ENCODE results near the gene MYL6B.
"Not testable (repeated sequence)": the region's sequence is repeated elsewhere in the genome, so short reads cannot be mapped to it uniquely, and the experiment has no call there.

The MYL6B gene

GRCh38 chr12:56178347-56178746, 26.0 kb downstream of the MYL6B start:
- no peak for DNase-seq

DNA sequence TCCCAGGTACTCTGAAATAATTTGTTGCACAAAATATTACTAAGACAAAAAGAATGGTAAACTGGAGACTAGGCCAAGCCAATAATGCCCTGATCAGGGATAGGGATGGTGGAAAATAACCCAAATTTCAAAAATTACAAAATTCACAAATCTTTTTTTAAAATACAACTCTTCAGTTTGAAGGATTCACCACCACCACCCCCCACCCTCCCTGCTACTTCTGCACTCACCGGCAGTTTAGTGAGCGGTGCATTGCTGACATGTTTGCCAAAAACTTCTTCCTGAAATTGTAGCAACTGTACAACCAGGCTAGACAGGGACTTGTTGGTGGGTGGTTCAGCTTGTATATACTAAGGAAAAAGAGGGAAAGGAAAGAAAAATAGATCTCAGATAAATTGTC, 34.6 kb downstream of the MYL6B start:
- DNase-seq, result no peak

DNA sequence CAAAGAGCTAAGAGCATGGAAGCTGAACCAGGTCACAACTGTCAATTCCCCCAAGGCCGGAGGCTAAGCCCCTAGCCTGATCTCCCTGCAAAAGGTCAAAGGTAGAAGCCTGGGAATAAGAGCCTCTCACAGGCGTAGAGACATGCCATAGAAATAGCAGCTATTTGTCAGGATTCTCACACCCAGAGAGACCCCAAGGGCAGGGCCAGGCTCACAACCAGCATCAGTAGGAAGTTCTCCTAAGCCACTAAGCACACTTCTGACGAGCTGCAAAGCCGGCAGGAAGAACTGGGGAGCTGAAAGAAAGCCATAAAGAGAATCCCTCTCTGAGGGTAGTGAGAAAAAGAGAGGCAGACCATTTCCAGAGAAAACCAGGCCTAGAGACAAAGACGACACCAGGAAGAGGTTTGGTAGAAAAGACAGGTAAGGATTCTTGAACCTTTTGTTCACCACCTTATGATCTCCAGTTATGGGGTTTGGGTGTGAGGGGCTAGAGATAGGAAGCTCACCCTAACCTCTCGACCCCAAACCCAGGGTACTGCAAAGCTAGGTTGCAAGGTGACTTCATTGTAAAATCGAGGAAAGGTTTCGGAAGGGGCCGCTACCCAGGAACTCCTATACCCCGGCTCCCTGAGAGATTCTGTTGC, 35.9 kb downstream of the MYL6B start:
- DNase-seq, result no peak

DNA sequence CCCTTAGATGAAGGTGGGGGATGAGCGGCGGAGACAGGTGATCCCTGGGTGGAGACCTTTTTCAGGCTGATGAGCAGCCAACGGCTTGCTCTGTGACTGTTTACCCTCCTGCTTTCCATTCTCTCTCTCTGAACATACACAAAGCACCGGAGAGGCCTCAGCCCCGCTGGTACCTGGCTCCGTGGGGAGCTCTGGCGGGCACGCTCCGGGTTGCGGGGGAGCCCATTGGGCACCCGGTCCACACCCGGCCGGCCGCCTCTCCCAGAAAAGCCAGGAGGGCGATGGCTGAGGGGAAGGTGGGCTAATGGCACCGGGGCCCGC, 36.4 kb downstream of the MYL6B start:
- no peak for DNase-seq

DNA sequence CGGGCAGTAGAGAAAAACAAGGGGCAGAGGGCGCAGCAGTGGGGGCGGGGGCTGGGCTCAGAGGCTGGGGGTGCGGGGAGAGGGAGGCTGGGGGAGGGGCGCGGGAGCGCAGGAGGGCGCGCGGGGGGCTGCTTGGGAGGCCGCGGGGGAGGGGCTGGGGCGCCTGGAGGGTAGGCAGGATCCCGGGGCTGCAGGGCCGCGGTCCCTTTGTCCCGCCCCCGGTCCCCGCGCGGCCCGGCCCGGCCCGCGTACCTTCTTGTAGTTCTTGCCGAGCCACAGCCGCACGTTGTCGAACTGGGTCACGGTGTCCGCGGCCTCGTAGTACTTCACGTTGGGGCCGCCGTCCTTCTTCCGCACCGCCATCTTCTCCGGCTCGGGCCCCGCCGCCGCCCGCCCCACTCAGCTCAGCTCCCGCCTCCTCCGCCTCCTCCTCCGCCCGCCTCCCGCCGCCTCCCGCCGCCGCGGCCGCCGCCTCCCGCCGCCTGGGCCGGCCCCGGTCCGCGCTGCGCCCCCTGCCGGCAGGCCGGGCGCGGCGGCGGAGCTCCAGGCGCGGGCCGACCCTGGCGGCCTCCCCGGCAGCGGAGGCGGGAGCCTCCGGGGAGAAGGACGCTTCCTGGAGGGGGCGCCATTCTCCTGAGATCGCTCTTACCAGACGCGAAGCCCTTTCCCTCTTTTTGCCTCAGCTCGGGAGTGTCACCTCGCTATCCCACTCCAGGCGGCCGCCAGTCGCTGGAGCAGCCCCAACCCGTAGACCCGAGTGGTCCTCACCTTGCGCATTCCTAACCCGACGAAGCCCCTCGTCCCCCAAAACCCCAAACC, 36.9 kb downstream of the MYL6B start, which contains the start of gene SMARCC2:
SMARCC2 (minus strand) TSS at position 385 of the 819 bp plus-strand sequence; CDS start at position 363, 22 bp downstream.
- DNase-seq, result peak; percentile 67

- peak; percentile 73 for DNase-seq
These were observed 37.7 kb downstream of the MYL6B start for GRCh38 chr12:56189918-56190694.

DNA sequence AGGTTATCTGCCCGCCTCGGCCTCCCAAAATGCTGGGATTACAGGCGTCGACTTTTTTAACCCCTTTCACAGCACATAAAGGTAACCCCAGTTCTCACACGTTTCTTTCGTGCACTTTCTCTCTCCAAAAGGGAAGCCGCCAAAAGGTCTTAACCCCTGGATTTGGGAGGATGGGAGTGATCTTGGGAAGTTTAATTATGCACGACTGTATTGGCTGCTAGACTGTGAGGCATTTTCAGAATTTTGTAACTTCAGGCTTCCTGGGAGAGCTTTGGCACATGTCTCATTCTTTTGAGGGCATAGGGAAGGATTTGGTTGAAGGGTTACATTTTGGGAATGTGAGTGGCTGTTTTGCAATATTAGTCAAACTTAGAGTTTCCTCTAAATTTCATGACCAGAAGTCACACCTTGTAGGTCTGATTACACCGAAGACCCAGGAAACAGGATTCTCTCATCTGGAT, 38.3 kb downstream of the MYL6B start:
- DNase-seq, result no peak

GRCh38 chr12:56192582-56192981, 40.2 kb downstream of the MYL6B start:
- no peak for DNase-seq

DNA sequence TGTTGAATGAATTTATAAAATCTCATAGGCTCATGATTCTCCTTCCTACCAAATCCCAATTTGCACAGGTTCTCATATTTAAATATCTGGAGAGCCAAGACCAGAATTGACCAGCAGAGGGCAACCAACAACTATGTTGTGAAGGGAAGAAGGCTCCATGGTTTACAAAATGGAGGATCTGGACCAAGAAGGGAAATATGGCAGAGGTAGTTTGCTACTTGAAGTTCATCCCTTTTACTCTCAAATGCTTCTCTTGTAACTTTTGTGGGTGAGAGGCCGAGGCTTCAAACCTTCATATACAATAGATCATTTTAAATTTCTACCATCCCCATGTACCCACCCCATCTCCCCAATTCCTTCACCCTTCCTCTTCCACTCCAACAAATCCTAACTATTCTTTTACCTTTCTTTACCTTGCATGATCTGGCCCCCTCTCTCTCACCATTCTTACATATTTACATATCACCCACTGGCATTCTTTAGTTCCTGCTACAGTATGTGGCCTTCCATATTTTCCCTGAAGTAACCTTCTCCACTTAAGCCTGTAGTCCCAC, 40.7 kb downstream of the MYL6B start:
- DNase-seq, result peak; percentile 80

DNA sequence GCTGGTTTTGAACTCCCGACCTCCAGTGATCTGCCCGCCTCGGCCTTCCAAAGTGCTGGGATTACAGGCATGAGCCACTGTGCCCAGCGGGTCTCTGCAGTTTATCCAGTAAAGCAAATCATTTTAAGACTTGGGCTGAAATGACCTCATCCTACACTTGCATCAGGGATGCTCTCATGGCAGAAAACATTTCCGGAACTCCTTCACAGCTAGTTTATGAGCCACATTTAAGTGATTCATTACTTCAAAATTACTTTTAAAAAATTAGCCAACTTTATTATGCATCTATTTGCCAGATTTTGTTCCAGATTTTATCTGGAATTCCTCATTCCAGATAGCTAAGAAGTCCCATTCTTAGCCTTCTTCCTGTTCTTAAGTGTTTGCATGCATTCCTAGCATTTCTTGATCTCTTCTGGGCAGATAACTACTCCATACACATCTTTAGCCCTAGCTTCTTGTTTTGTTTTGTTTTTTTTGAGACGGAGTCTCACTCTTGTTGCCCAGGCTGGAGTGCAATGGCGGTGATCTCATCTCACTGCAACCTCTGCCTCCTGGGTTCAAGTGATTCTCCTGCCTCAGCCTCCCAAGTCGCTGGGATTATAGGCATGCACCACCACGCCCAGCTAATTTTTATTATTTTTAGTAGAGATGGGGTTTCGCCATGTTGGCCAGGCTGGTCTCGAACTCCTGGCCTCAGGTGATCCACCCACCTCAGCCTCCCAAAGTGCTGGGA, 44.6 kb downstream of the MYL6B start:
- not testable (repeated sequence) for DNase-seq

- no peak for DNase-seq
These were observed 45.7 kb downstream of the MYL6B start for GRCh38 chr12:56197921-56198635.

GRCh38 chr12:56198836-56199235, 46.4 kb downstream of the MYL6B start:
- DNase-seq, result no peak

DNA sequence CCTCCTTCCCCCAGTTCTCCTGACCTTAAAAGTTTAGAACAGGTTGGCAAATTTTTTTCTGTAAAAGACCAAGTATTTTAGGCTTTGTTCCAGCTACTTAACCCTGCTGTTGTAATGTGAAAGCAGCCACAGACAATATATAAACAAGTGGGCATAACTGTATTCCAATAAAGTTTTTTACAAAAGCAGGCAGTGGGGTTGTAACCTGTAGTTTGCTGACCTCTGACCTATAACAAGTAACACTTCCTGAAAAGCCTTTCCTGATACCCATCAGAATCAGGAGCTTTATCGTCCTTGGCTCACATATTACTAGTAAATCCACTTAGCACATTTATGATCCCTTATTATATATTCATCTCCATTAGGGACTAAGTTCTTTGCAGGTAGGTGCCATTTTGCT, 50.0 kb downstream of the MYL6B start:
- DNase-seq, result no peak

DNA sequence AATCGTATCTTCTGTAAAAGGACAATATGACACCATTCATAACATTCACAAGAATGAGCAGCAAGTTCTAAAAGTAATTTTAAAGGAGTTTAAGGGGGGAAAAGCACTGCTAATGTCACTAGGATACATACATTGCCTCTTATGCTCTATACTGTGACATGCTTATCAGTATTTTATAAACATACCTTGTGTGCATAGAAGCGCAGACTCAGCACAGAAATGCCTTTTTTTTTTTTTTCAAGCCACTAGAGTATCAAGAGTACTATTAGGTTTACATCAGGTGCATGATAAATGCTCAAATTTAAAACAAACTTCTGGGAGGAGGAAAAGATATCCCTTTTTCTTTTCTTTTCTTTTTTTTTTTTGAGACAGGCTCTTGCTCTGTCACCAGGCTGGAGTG, 50.5 kb downstream of the MYL6B start:
- DNase-seq, result no peak

DNA sequence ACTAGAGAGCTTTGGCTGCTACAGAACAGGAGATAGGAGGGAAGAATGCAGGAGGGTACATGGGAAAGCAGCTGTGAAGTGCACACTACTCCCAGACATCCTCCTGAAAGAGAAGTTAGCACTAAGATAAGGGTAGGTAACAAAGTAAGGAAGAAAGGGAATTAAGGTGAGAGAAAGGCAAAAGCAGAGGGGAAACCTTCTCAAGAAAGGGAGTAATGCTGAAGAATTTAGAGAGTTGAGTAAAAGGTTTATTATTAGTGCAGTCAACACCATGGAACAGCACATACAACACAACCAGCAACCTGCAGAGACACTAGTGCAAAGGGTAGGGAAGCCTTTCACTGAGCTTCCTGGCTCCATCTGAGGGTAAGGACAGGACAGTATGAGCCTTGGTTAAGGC, 51.9 kb downstream of the MYL6B start:
- DNase-seq, result no peak

DNA sequence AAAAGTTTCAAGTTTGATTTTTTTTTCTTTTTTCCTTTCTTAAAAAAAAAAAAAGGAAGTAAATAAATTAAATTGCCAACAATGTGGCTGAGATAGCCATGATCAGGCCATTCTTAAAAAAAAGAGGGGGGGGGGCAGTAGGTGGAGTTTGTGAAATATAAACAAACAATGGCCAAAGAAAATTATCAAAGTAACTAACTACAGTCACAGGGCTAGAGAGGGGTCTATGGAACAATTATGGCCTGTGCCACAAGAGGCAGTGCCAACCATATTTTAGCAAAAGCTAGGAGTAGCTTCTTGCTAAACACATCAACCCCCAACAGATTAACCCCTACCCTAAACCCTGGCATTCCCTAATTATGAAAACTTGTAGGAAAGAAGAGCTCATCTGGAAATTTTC, 53.1 kb downstream of the MYL6B start:
- no peak for DNase-seq

GRCh38 chr12:56206452-56207166, 54.2 kb downstream of the MYL6B start:
- DNase-seq, result no peak
